COLO668 (cell line): ENCODE measurements around the gene LRP1B.

Experiments used
- DNase-seq: peaks from one replicate; lab custom pipeline; 2025; ENCODE audit not compliant: unreplicated experiment; lab: John Stamatoyannopoulos, UW

Gene LRP1B

GRCh38 chr2:140761807-140762206 lies 1369.0 kb downstream of the LRP1B start:
- DNase-seq: no peak

- no peak for DNase-seq
Measured at GRCh38 chr2:140759426-140760156, 1371.2 kb downstream of the LRP1B start.

- no peak for DNase-seq
Measured at GRCh38 chr2:140747665-140748064, 1383.2 kb downstream of the LRP1B start.

- DNase-seq: no peak
Measured at GRCh38 chr2:140747090-140747489, 1383.7 kb downstream of the LRP1B start.

GRCh38 chr2:140744379-140744778 lies 1386.4 kb downstream of the LRP1B start:
- DNase-seq: no peak

- DNase-seq: no peak
Measured at GRCh38 chr2:140737006-140737405, 1393.8 kb downstream of the LRP1B start.

GRCh38 chr2:140734992-140735391 lies 1395.8 kb downstream of the LRP1B start:
- DNase-seq: no peak

GRCh38 chr2:140718999-140719398 lies 1411.8 kb downstream of the LRP1B start:
- no peak for DNase-seq

- DNase-seq: no peak
Measured at GRCh38 chr2:140717481-140717880, 1413.3 kb downstream of the LRP1B start.

- no peak for DNase-seq
Measured at GRCh38 chr2:140714586-140714985, 1416.2 kb downstream of the LRP1B start.

- no peak for DNase-seq
Measured at GRCh38 chr2:140711867-140712266, 1418.9 kb downstream of the LRP1B start.

GRCh38 chr2:140701726-140702125 lies 1429.1 kb downstream of the LRP1B start:
- no peak for DNase-seq

- no peak for DNase-seq
Measured at GRCh38 chr2:140698636-140699035, 1432.2 kb downstream of the LRP1B start.

- DNase-seq: peak; percentile 15
Measured at GRCh38 chr2:140696449-140696848, 1434.4 kb downstream of the LRP1B start.

- no peak for DNase-seq
Measured at GRCh38 chr2:140695155-140695554, 1435.7 kb downstream of the LRP1B start.

GRCh38 chr2:140687825-140688224 lies 1443.0 kb downstream of the LRP1B start:
- DNase-seq: no peak

- DNase-seq: no peak
Measured at GRCh38 chr2:140683658-140684057, 1447.2 kb downstream of the LRP1B start.

GRCh38 chr2:140680862-140681261 lies 1450.0 kb downstream of the LRP1B start:
- DNase-seq: no peak

GRCh38 chr2:140679752-140680151 lies 1451.1 kb downstream of the LRP1B start:
- DNase-seq: no peak

- DNase-seq: no peak
Measured at GRCh38 chr2:140669911-140670310, 1460.9 kb downstream of the LRP1B start.

GRCh38 chr2:140667203-140667602 lies 1463.6 kb downstream of the LRP1B start:
- no peak for DNase-seq

GRCh38 chr2:140662504-140662903 lies 1468.3 kb downstream of the LRP1B start:
- no peak for DNase-seq
